Suprapubic skin (tissue), 4 donors: ENCODE measurements around the gene OSTM1. TPM values are rescaled to one million over a fixed set of nuclear protein-coding genes. Genes with fewer than 3 reads are reported as not detected.

Experiments
- DNase-seq, 2 donors: peaks; one replicate each; pipeline ENCODE4 v3.0.0-alpha.2; 2019; ENCODE audit warnings: low spot score in 2 of 2
- H3K27ac ChIP-seq: fragments of 200-600 bp; sonication (generic); one replicate; pipeline ENCODE4 v1.5.1; 2019
- H3K27me3 ChIP-seq: fragments of 200-600 bp; sonication (generic); one replicate; pipeline ENCODE4 v1.5.1; 2019
- H3K36me3 ChIP-seq: fragments of 200-600 bp; sonication (generic); one replicate; pipeline ENCODE4 v1.5.1; 2019
- H3K4me1 ChIP-seq: fragments of 200-600 bp; sonication (generic); one replicate; pipeline ENCODE4 v1.5.1; 2019
- H3K4me3 ChIP-seq: fragments of 200-600 bp; sonication (generic); one replicate; pipeline ENCODE4 v1.5.1; 2019; ENCODE audit warnings: mild to moderate bottlenecking
- H3K9me3 ChIP-seq: fragments of 200-600 bp; sonication (generic); one replicate; pipeline ENCODE4 v1.5.1; 2019
- EP300 ChIP-seq: sonication (generic); formaldehyde crosslinking; IDR thresholded peaks from one replicate; pipeline ENCODE4 v1.6.1; 2017; ENCODE audit warnings: antibody characterized with exemption
- POLR2A ChIP-seq, 2 donors: fragments of 450-650 bp; IDR thresholded peaks; one replicate each; pipeline ENCODE4 v1.6.1; 2017; ENCODE audit warnings: antibody characterized with exemption in 2 of 2, mild to moderate bottlenecking in 2 of 2, moderate library complexity in 2 of 2
- POLR2AphosphoS5 ChIP-seq, 3 donors: sonication (generic); formaldehyde crosslinking; IDR thresholded peaks; one replicate each; pipeline ENCODE4 v1.6.1; 2017; ENCODE audit warnings: antibody characterized with exemption in 3 of 3
- WGBS: methylation state at CpG from one replicate; pipeline ENCODE4 v1.1.5; 2018; 5-methylcytosine and 5-hydroxymethylcytosine counted together
- total RNA-seq, 4 donors: library from RNA; depleted of rRNA; stranded (reverse); fragments of >200 nt; gene quantifications; one replicate each; pipeline ENCODE4 v1.1.0, GENCODE V29; 2016
- TF ChIP-seq, protein P1 (sequence below), 2 donors: fragments of 200-600 bp in 1 of 2; fragments of 450-650 bp in 1 of 2; sonication (generic) in 1 of 2; IDR thresholded peaks; one replicate each; pipeline ENCODE4 v1.5.1; 2016 to 2019; ENCODE audit warnings: antibody characterized with exemption in 2 of 2, mild to moderate bottlenecking in 1 of 2, moderate library complexity in 1 of 2

OSTM1 gene
- total RNA-seq, 4 donors from 2014 or later = 26.9 to 44.5 (median 38.2) TPM

DNA sequence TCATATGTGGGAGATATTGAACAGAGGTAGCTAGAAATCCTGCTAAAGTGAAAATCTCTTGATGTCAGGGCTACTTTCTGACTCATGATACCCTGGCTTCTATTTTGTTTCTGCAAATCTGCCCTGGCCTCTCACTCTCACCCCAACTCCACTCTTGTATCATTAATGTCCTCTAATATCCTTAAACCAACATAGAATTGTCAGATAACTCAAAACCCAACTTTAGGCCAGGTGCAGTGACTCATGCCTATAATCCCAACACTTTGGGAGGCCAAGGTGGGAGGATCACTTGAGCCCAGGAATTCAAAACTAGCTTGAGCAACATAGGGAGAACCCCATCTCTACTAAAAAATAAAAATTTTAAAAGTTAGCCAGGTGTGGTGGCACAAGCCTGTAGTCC, 33.8 kb upstream of the OSTM1 start:
- TF ChIP-seq POLR2A (IDR thresholded peaks at IDR 0.05) (no peak), EP300 (no peak), POLR2AphosphoS5 (IDR thresholded peaks at IDR 0.05) (no peak)
- TF ChIP-seq, protein P1, sequence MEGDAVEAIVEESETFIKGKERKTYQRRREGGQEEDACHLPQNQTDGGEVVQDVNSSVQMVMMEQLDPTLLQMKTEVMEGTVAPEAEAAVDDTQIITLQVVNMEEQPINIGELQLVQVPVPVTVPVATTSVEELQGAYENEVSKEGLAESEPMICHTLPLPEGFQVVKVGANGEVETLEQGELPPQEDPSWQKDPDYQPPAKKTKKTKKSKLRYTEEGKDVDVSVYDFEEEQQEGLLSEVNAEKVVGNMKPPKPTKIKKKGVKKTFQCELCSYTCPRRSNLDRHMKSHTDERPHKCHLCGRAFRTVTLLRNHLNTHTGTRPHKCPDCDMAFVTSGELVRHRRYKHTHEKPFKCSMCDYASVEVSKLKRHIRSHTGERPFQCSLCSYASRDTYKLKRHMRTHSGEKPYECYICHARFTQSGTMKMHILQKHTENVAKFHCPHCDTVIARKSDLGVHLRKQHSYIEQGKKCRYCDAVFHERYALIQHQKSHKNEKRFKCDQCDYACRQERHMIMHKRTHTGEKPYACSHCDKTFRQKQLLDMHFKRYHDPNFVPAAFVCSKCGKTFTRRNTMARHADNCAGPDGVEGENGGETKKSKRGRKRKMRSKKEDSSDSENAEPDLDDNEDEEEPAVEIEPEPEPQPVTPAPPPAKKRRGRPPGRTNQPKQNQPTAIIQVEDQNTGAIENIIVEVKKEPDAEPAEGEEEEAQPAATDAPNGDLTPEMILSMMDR (IDR thresholded peaks at IDR 0.05) = no peak
- Histone ChIP-seq H3K4me1 (peaks cover 1% of the 10 kb centered on the region), H3K27ac (no peak overlapping the region), H3K27me3 (peaks cover 20% of the 10 kb centered on the region), H3K36me3 (no peaks in the 10 kb centered on the region), H3K9me3 (no peaks in the 10 kb centered on the region), H3K4me3 (no peak overlapping the region)
- no peak for DNase-seq

DNA sequence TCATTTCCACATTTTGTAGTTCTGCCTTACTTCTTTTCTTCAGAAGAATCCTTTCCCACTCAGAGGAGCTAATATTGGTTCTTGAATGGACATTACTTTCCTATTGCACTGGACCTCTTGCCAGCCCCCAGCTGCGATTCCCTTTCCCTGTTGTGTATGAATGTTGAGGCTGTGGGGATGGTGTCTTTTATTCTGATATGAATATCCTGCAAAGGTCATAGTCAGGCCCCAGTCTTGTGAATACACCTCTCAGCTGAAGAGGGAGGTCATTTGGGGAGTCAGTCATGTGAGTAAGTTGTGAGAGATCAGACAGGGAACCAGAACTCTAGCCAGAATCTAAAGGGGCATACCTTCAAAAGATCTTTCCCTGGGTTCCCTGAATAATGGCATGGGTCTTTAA, 32.6 kb upstream of the OSTM1 start:
- no peak overlapping the region for H3K4me3 ChIP-seq
- peaks cover 12% of the 10 kb centered on the region for H3K27me3 ChIP-seq
- no peak for DNase-seq
- no peak for TF ChIP-seq POLR2AphosphoS5 (IDR thresholded peaks at IDR 0.05)
- TF ChIP-seq, protein P1 (IDR thresholded peaks at IDR 0.05) = no peak
- no peak for TF ChIP-seq EP300
- no peak for TF ChIP-seq POLR2A (IDR thresholded peaks at IDR 0.05)
- no peaks in the 10 kb centered on the region for H3K9me3 ChIP-seq
- 76% methylated on average over 1 of the region's 1 CpG for WGBS
- no peaks in the 10 kb centered on the region for H3K36me3 ChIP-seq
- H3K4me1 ChIP-seq = no peaks in the 10 kb centered on the region
- no peak overlapping the region for H3K27ac ChIP-seq

DNA sequence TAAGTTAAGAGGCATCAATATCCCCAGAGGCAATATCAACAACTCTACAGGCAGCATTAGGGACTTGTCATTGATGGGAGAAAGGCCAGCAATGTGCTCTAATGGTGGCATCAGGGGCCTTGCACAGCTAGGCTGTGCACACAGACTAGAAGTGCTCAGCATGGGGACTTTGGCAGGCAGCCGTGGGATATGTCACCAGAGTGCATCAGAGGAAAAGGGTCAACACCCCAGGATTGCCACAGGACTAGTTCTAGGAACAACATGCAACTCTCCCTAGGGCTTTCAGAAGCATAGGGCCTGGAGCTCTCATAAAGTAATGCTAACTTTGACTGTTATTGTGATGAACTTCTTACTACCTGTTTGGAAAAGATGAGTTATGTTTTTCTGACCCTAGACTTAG, 32.2 kb upstream of the OSTM1 start:
- TF ChIP-seq EP300 = no peak
- no peak for TF ChIP-seq POLR2A (IDR thresholded peaks at IDR 0.05)
- no peak for TF ChIP-seq POLR2AphosphoS5 (IDR thresholded peaks at IDR 0.05)
- TF ChIP-seq, protein P1 (IDR thresholded peaks at IDR 0.05) = no peak
- Histone ChIP-seq H3K27me3 (peaks cover 10% of the 10 kb centered on the region), H3K4me3 (no peak overlapping the region), H3K9me3 (no peaks in the 10 kb centered on the region), H3K36me3 (no peaks in the 10 kb centered on the region), H3K27ac (no peak overlapping the region), H3K4me1 (no peaks in the 10 kb centered on the region)
- DNase-seq = no peak
- WGBS = 82% methylated on average over 1 of the region's 1 CpG

DNA sequence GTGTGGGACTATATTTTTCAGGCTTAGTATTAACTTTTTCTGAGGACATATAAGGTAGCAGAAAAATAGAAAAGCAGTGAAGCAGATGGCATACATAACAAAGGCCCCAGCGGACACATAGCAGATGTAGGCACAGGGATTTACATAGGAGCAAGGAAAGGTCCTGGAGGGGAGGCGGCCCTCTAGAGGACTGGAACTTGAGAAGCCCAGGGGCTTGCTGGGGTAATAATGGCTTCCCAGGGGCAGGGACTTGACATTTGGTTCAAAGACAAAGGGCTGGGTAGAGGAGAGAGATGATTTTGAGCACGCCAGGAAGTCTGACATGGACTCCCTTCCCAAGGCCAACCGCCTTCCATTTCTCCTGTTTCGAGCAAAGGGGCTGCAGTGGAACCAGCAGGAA, 31.7 kb upstream of the OSTM1 start:
- H3K36me3 ChIP-seq = no peaks in the 10 kb centered on the region
- TF ChIP-seq EP300 (no peak), POLR2A (IDR thresholded peaks at IDR 0.05) (no peak)
- no peak overlapping the region for H3K4me3 ChIP-seq
- H3K4me1 ChIP-seq = no peaks in the 10 kb centered on the region
- DNase-seq = no peak
- WGBS = 96% methylated on average over 5 of the region's 5 CpGs
- H3K27ac ChIP-seq = no peak overlapping the region
- no peaks in the 10 kb centered on the region for H3K9me3 ChIP-seq
- peaks cover 5% of the 10 kb centered on the region for H3K27me3 ChIP-seq

DNA sequence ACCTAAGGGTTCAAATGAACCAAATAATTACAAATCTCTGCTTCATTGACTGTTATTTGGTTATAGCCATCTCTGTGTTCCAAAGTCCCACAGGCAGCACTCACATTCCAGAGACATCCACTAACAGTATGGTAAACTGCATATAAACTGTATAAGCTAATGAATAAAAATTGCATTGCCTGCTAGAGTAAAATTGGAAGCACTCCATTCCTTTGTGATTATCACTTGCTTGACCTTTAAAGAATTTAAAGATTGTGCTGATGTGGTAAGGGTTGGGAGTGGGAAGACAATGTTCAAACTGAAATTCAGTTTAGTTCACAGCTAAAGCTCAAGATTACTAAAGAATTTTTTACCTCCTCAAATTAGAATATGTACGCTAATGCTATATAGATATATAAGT, 31.0 kb upstream of the OSTM1 start:
- no peak for TF ChIP-seq POLR2AphosphoS5 (IDR thresholded peaks at IDR 0.05)
- no peak for TF ChIP-seq POLR2A (IDR thresholded peaks at IDR 0.05)
- TF ChIP-seq EP300 = no peak
- TF ChIP-seq, protein P1 (IDR thresholded peaks at IDR 0.05) = no peak
- H3K27me3 ChIP-seq = peaks cover 2% of the 10 kb centered on the region
- no peak overlapping the region for H3K27ac ChIP-seq
- no peak overlapping the region for H3K4me3 ChIP-seq
- H3K4me1 ChIP-seq = no peaks in the 10 kb centered on the region
- H3K36me3 ChIP-seq = no peaks in the 10 kb centered on the region
- H3K9me3 ChIP-seq = no peaks in the 10 kb centered on the region
- WGBS = 93% methylated on average over 1 of the region's 1 CpG
- no peak for DNase-seq

DNA sequence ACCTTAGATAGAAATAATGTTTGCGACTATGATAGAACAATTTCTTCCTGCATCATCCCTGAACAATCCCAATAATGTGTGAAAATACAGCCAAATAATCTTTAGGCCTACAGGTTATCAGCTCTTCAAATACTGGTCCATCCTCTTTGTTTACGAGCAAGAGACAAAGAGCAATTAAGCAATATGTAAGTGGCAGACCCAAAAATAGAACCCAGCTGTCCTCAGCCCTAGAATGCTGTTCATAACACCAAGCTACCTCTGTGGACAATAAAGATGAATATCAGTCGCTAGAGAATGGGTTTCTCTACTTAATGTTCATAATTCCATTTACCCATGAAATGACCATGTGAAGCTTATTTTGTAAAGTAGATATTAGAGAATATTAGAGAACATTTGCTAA, 28.4 kb upstream of the OSTM1 start:
- peaks cover 6% of the 10 kb centered on the region for H3K27me3 ChIP-seq
- 86% methylated on average over 3 of the region's 3 CpGs for WGBS
- H3K36me3 ChIP-seq = no peaks in the 10 kb centered on the region
- H3K27ac ChIP-seq = no peak overlapping the region
- no peak for DNase-seq
- no peak overlapping the region for H3K4me3 ChIP-seq
- H3K9me3 ChIP-seq = no peaks in the 10 kb centered on the region
- TF ChIP-seq, protein P1 (IDR thresholded peaks at IDR 0.05) = no peak
- TF ChIP-seq POLR2A (IDR thresholded peaks at IDR 0.05) = no peak
- TF ChIP-seq EP300 = no peak
- TF ChIP-seq POLR2AphosphoS5 (IDR thresholded peaks at IDR 0.05) = no peak
- H3K4me1 ChIP-seq = no peaks in the 10 kb centered on the region
